Lower lobe of right lung (tissue), 2 donors: Measurements from ENCODE around the gene DOHH. TPM values are rescaled to one million over a fixed set of nuclear protein-coding genes. Genes with fewer than 3 reads are reported as not detected.

ENCODE experiments used
- ATAC-seq, 2 donors: fragments of 200-7000 bp; cut with Tn5 transposase; one replicate each; pipeline ENCODE4 v1.9.1; 2020 to 2022; ENCODE audit warnings: mild to moderate bottlenecking in 2 of 2, moderate library complexity in 2 of 2
- DNase-seq: peaks from one replicate; pipeline ENCODE4 v3.0.0-alpha.2; 2020
- H3K27ac ChIP-seq: fragments of 200-600 bp; one replicate; pipeline ENCODE4 v1.8.0; 2022
- H3K27me3 ChIP-seq: fragments of 200-600 bp; one replicate; pipeline ENCODE4 v1.8.0; 2022; ENCODE audit warnings: low read depth
- H3K36me3 ChIP-seq: fragments of 200-600 bp; one replicate; pipeline ENCODE4 v1.8.0; 2022; ENCODE audit warnings: mild to moderate bottlenecking
- H3K4me1 ChIP-seq: fragments of 200-600 bp; one replicate; pipeline ENCODE4 v1.8.0; 2022
- H3K4me3 ChIP-seq: fragments of 200-600 bp; one replicate; pipeline ENCODE4 v1.8.0; 2022; ENCODE audit warnings: mild to moderate bottlenecking
- H3K9me3 ChIP-seq: fragments of 200-600 bp; one replicate; pipeline ENCODE4 v1.8.0; 2022
- CTCF ChIP-seq: fragments of 200-600 bp; IDR thresholded peaks from one replicate; pipeline ENCODE4 v1.8.0; 2022; ENCODE audit warnings: antibody characterized with exemption, mild to moderate bottlenecking
- intact Hi-C: fragments of 100-400 bp; cut with DNase I; formaldehyde crosslinking; loops from one replicate; pipeline ENCODE4 v1.11.0; 2022
- total RNA-seq: library from RNA; stranded (reverse); fragmentation: NEBNext Ultra II Directional; extraction: Animal tissue kit (Norgen Biotek cat#: 25700); gene quantifications from one replicate; pipeline ENCODE4 v1.2.1, GENCODE V29; 2021
- donor health status: DM: no; HTN: yes; CAD: no; lungs with severe emphysema.

DOHH gene
- total RNA-seq, 1 donor from 2014 or later: 9.9 TPM

- H3K4me3 ChIP-seq: no peak within 1 kb of the TSS
- H3K27me3 ChIP-seq: peaks cover 44% of the 10 kb centered on the region
- H3K36me3 ChIP-seq: no peaks in the 10 kb centered on the region
- ATAC-seq (no peak), DNase-seq (no peak)
- no peaks in the 10 kb centered on the region for H3K4me1 ChIP-seq
- no peaks in the 10 kb centered on the region for H3K9me3 ChIP-seq
- H3K27ac ChIP-seq: no peak within 1 kb of the TSS
- TF ChIP-seq CTCF: no peak
- intact Hi-C loops: no loop called here
Observed at GRCh38 chr19:3483226-3483628, 17.2 kb downstream of the DOHH start, which contains the start of gene SMIM44. TSS of gene SMIM44 (minus strand) at chr19:3483441. CDS start at chr19:3483403, 38 bp downstream.

GRCh38 chr19:3482507-3483225 is 17.8 kb downstream of the DOHH start:
- H3K4me3 ChIP-seq: no peak overlapping the region
- intact Hi-C loops: no loop called here
- no peak overlapping the region for H3K27ac ChIP-seq
- no peak for ATAC-seq
- no peak for TF ChIP-seq CTCF
- H3K9me3 ChIP-seq: no peaks in the 10 kb centered on the region
- no peaks in the 10 kb centered on the region for H3K36me3 ChIP-seq
- DNase-seq: no peak
- peaks cover 44% of the 10 kb centered on the region for H3K27me3 ChIP-seq
- H3K4me1 ChIP-seq: no peaks in the 10 kb centered on the region

- DNase-seq (no peak), ATAC-seq (no peak)
- Histone ChIP-seq H3K27ac (no peak overlapping the region), H3K27me3 (peaks cover 44% of the 10 kb centered on the region), H3K36me3 (no peaks in the 10 kb centered on the region), H3K4me1 (no peaks in the 10 kb centered on the region), H3K9me3 (no peaks in the 10 kb centered on the region), H3K4me3 (no peak overlapping the region)
- no peak for TF ChIP-seq CTCF
- intact Hi-C loops: no loop called here
Observed at GRCh38 chr19:3481241-3482090, 19.0 kb downstream of the DOHH start.

- H3K4me1 ChIP-seq: no peaks in the 10 kb centered on the region
- no peak within 1 kb of the TSS for H3K4me3 ChIP-seq
- no peaks in the 10 kb centered on the region for H3K36me3 ChIP-seq
- peaks cover 44% of the 10 kb centered on the region for H3K27me3 ChIP-seq
- no peak for ATAC-seq
- H3K9me3 ChIP-seq: no peaks in the 10 kb centered on the region
- TF ChIP-seq CTCF: no peak
- DNase-seq: no peak
- no peak within 1 kb of the TSS for H3K27ac ChIP-seq
- intact Hi-C loops: no loop called here
Observed at GRCh38 chr19:3480383-3481091, 19.9 kb downstream of the DOHH start, which contains the start of gene SMIM24. TSS of gene SMIM24 (minus strand) at chr19:3480525. CDS start at chr19:3480463, 62 bp downstream.

- Histone ChIP-seq H3K9me3 (no peaks in the 10 kb centered on the region), H3K27me3 (peaks cover 44% of the 10 kb centered on the region), H3K27ac (no peak overlapping the region), H3K4me1 (no peaks in the 10 kb centered on the region), H3K36me3 (no peaks in the 10 kb centered on the region), H3K4me3 (no peak overlapping the region)
- DNase-seq (no peak), ATAC-seq (no peak)
- intact Hi-C loops: loop anchor here (10.0 kb wide), 1 partner anchor 155 kb away; no protein-coding TSS in a partner anchor
- no peak for TF ChIP-seq CTCF
Observed at GRCh38 chr19:3479834-3480215, 20.6 kb downstream of the DOHH start.
